Measurements from ENCODE around the gene CD300LF. TPM values are rescaled to one million over a fixed set of nuclear protein-coding genes. Genes with fewer than 3 reads are reported as not detected.

The CD300LF gene
- not detected for polyA plus RNA-seq (2013, experiment 1 of 2)
- not detected for polyA plus RNA-seq (2013, experiment 2 of 2)

DNA sequence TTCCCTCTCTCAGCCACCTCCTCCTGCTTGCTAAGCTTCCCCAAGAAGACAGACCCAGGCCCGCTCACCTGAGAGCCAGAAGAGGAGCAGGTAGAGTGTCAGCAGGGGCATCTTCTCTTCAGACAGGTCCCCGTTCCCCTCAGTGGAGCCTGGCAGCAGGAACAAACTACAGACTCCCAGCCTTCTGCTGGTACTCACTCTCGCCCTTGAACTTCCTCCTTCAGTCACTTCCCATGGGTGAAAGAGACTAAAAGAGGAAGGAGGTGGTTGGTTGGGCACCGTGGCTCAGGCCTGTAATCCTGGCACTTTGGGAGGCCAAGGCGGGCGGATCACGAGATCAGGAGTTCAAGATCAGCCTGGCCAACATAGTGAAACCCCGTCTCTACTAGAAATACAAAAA is at the start of gene CD300LF:
Gene CD300LF, minus strand, starts transcription at position 168 of the 400 bp plus-strand sequence. Its CDS starts 57 bp downstream, at position 111.
- Histone ChIP-seq H3K36me3 (ENCODE audit: control insufficient read depth, insufficient read depth, low read length) (no peaks in the 10 kb centered on the region), H3K4me1 (ENCODE audit: control insufficient read depth, insufficient read depth, low read length, poor library complexity, severe bottlenecking) (no peaks in the 10 kb centered on the region), H3K27ac (ENCODE audit: low read depth, low read length, severe bottlenecking) (no peak within 1 kb of the TSS), H3K9me3 (ENCODE audit: control insufficient read depth, low read length) (no peaks in the 10 kb centered on the region), H3K4me3 (ENCODE audit: extremely low read depth, insufficient read depth, low read length, poor library complexity, severe bottlenecking) (no peak within 1 kb of the TSS)
- 60 to 96% methylated on average over 2 to 3 of the region's 8 CpGs for WGBS, 2 experiments (ENCODE audit: insufficient coverage in 2 of 2)

DNA sequence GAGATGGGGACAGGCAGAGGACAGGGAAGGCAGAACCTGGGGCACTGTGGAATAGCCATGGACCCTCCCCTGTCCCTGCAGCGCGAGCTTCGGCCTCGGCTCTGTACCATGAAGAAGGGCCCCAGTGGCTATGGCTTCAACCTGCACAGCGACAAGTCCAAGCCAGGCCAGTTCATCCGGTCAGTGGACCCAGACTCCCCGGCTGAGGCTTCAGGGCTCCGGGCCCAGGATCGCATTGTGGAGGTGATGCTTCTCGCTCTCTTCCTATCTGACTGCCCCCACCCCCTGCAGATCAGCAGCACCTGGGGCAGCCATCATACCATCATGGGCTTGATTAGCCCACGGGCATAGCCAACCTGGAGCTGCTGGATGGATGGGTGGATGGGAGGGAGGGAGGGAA is 49.2 kb upstream of the CD300LF start:
- H3K27ac ChIP-seq (ENCODE audit: low read depth, low read length, severe bottlenecking), result no peak overlapping the region
- H3K4me3 ChIP-seq (ENCODE audit: extremely low read depth, insufficient read depth, low read length, poor library complexity, severe bottlenecking), result no peak overlapping the region
- peaks cover 44% of the 10 kb centered on the region for H3K4me1 ChIP-seq (ENCODE audit: control insufficient read depth, insufficient read depth, low read length, poor library complexity, severe bottlenecking)
- no peaks in the 10 kb centered on the region for H3K9me3 ChIP-seq (ENCODE audit: control insufficient read depth, low read length)
- WGBS, 2 experiments (ENCODE audit: insufficient coverage in 2 of 2), result 92 to 96% methylated on average over 9 to 10 of the region's 11 CpGs
- peaks cover 30% of the 10 kb centered on the region for H3K36me3 ChIP-seq (ENCODE audit: control insufficient read depth, insufficient read depth, low read length)

DNA sequence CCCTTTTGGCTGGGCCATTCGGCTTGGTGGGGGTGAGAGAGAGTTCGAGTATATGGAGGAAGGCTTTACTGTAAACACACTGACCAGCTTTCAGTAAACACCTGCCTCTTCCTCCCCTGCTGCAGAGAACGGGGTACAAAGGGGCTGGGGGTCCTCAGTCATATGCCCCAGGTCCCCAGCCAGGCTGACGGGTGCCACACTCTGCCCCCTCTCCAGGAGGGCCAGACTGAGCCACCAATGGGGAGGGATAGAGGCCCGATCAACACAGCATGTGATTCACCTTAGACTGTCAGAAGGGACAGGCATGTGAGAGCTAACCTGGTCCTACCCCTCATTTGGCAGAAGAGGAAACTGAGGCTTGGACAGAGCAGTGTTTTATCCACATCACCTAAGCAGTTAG is 48.7 kb upstream of the CD300LF start:
- Histone ChIP-seq H3K27ac (ENCODE audit: low read depth, low read length, severe bottlenecking) (no peak overlapping the region), H3K9me3 (ENCODE audit: control insufficient read depth, low read length) (no peaks in the 10 kb centered on the region), H3K4me1 (ENCODE audit: control insufficient read depth, insufficient read depth, low read length, poor library complexity, severe bottlenecking) (peaks cover 46% of the 10 kb centered on the region), H3K36me3 (ENCODE audit: control insufficient read depth, insufficient read depth, low read length) (peaks cover 25% of the 10 kb centered on the region), H3K4me3 (ENCODE audit: extremely low read depth, insufficient read depth, low read length, poor library complexity, severe bottlenecking) (no peak overlapping the region)
- WGBS, 2 experiments (ENCODE audit: insufficient coverage in 2 of 2), result 87 to 88% methylated on average over 2 to 4 of the region's 5 CpGs

DNA sequence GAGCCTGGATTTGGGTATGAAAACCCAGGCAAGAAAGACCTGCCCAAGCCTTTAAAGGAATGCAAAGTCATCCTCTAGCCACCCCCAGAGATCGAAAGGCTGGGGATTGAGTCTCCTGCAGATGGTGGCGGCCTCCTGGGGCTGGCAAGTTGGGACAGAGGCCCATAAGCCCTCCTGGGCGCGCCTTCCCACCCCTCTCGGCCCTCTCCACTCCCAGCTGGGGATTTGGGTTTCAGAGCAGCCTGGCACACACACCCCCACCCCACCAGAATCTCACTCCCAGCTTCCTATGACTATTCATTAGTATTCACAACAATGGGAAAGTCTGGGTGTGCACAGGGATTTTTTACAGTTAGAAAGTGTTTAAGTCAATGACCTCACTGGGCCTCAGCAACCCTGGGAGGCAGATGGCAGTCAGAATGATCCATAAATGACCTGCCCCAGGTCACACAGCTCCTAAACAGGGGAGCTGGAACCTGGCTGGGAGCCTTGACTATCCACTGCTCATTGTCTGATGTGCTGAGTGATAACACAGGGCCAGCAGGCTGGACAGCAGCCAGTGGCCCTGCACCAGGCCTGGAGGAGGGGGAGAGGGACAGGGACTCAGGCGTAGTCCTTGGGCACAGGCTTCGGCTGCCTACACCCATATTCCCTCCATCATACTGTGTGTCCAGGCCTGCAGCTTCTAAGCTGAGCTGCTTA is 47.8 kb upstream of the CD300LF start:
- Histone ChIP-seq H3K36me3 (ENCODE audit: control insufficient read depth, insufficient read depth, low read length) (peaks cover 17% of the 10 kb centered on the region), H3K4me3 (ENCODE audit: extremely low read depth, insufficient read depth, low read length, poor library complexity, severe bottlenecking) (no peak overlapping the region), H3K27ac (ENCODE audit: low read depth, low read length, severe bottlenecking) (peak overlapping the region; percentile 67)

DNA sequence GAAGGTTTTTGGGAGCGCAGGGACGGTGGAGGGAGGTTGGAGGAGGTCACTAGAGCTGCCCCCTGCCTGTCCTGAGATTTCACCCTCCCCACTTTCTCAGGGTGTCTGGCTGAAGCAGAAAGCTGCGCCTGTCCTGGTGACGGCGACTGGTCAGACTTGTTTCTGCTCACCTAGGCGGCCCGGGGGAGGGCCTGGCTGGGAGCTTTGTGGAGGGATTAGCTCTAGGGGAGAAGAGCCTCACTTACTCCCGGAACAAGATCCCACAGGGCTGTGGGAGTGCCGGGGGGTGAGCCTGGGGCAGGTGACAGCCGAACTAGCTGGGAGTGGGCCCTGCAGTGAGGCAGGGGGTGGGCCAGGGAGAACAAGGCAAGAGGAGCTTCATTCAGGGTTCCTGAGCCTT is 47.2 kb upstream of the CD300LF start:
- no peaks in the 10 kb centered on the region for H3K9me3 ChIP-seq (ENCODE audit: control insufficient read depth, low read length)
- peak overlapping the region; percentile 67 for H3K27ac ChIP-seq (ENCODE audit: low read depth, low read length, severe bottlenecking)
- peaks cover 46% of the 10 kb centered on the region for H3K4me1 ChIP-seq (ENCODE audit: control insufficient read depth, insufficient read depth, low read length, poor library complexity, severe bottlenecking)
- WGBS, 2 experiments (ENCODE audit: insufficient coverage in 2 of 2), result 69 to 80% methylated on average over 5 to 6 of the region's 10 CpGs
- no peak overlapping the region for H3K4me3 ChIP-seq (ENCODE audit: extremely low read depth, insufficient read depth, low read length, poor library complexity, severe bottlenecking)
- peaks cover 14% of the 10 kb centered on the region for H3K36me3 ChIP-seq (ENCODE audit: control insufficient read depth, insufficient read depth, low read length)

More for the DNA sequence above, 47.8 kb upstream of the CD300LF start:
- Histone ChIP-seq H3K4me1 (ENCODE audit: control insufficient read depth, insufficient read depth, low read length, poor library complexity, severe bottlenecking) (peaks cover 46% of the 10 kb centered on the region), H3K9me3 (ENCODE audit: control insufficient read depth, low read length) (no peaks in the 10 kb centered on the region)
- 65% methylated on average over 6 of the region's 7 CpGs; no CpG with 5 or more reads in 1 of the 2 experiments for WGBS, 2 experiments (ENCODE audit: insufficient coverage in 2 of 2)

DNA sequence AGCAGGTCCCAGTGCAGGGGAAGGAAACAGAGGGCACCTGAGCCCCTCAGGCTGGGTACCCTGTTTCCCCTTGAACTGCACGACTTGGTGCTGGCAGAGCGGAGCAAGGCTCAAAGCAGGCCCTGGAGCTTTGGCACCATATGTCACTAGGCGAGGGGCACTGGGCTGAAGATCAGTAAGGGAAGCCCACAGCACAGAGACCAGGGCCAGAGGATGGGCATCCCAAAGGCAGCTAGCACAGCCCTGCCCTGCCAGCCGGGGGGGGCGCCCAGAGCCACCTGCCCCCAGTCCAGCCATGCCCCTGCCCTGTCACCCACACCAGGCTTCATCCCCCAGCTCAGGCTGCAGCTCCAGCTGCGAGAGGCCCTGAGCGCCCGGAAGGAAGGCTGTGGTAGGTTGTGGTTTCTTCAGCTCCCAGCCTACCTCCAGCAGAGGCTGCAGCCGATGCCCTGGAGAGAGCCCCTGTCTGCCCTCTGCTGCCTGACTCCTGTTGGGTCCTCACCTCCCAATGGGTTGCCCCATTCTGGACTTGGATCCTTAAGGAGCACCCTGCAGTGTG is 46.6 kb upstream of the CD300LF start:
- Histone ChIP-seq H3K9me3 (ENCODE audit: control insufficient read depth, low read length) (no peaks in the 10 kb centered on the region), H3K4me1 (ENCODE audit: control insufficient read depth, insufficient read depth, low read length, poor library complexity, severe bottlenecking) (peaks cover 46% of the 10 kb centered on the region), H3K36me3 (ENCODE audit: control insufficient read depth, insufficient read depth, low read length) (peaks cover 14% of the 10 kb centered on the region), H3K4me3 (ENCODE audit: extremely low read depth, insufficient read depth, low read length, poor library complexity, severe bottlenecking) (no peak overlapping the region), H3K27ac (ENCODE audit: low read depth, low read length, severe bottlenecking) (no peak overlapping the region)
- WGBS, 2 experiments (ENCODE audit: insufficient coverage in 2 of 2), result 87 to 97% methylated on average over 3 to 4 of the region's 9 CpGs

DNA sequence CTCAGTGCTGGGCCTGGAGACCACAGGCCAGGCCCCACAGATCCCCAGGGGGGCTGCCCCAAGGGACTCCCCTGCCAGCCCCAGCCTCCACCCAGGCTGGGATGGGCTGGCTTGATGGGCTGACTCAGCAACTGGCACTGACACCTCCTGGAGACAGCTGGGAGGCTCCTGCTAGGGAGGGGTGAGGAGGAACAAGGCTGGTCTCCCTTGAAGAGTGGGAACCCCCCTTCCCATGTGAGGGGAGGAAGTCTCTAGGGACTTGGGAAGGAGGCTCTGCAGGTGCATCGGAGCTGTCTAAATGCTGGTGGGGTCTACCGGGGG is 46.1 kb upstream of the CD300LF start:
- WGBS, 2 experiments (ENCODE audit: insufficient coverage in 2 of 2), result 67 to 100% methylated on average over 1 to 2 of the region's 2 CpGs
- H3K4me1 ChIP-seq (ENCODE audit: control insufficient read depth, insufficient read depth, low read length, poor library complexity, severe bottlenecking), result peaks cover 46% of the 10 kb centered on the region
- H3K9me3 ChIP-seq (ENCODE audit: control insufficient read depth, low read length), result no peaks in the 10 kb centered on the region
- no peak overlapping the region for H3K27ac ChIP-seq (ENCODE audit: low read depth, low read length, severe bottlenecking)
- no peak overlapping the region for H3K4me3 ChIP-seq (ENCODE audit: extremely low read depth, insufficient read depth, low read length, poor library complexity, severe bottlenecking)
- H3K36me3 ChIP-seq (ENCODE audit: control insufficient read depth, insufficient read depth, low read length), result peaks cover 19% of the 10 kb centered on the region

DNA sequence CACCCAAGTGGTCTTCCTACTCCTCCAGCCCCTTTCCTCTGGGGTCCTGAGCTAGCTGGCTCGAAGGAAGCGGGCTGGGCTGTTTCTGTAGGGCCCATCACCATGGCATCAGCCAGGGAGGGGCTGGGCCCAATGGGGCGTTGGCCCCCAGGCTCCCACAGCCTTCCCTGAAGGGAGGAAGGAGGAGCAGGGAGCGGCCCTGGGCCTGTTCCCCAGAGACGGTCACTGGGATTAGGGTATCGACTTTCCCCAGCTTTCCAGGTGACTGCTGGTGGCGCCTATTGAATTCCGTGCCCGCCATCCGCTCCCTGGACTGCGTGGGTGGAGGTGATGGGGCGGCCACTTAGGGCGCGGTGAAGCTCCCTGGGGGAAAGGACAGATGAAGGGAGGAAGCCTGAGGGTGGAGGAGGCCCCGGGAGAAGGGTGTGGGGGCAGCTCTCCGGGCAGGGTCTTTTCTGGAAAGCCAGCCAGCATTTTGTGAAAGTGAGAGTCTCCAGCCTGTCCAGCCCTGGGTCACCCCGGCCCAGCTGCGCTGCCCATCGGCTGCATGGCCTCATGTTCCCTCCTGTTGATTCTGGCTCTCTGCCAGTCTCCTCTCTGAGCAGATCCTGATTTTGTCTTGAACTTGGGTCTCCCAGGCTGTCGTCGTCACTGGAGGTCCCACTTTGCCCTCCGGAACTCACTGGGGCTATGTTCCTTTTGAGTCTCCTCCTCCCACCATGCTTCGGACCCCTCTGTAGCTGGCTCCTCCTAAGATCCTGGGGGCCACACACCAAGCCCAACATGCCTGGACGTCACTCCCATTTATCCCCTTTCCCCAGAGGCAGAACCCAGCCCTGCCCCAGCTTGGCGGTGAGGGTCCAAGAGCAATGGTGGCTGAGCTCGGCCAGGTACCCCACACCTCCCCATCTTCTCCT is 45.5 kb upstream of the CD300LF start:
- WGBS, 2 experiments (ENCODE audit: insufficient coverage in 2 of 2), result 93 to 97% methylated on average over 7 to 23 of the region's 26 CpGs
- Histone ChIP-seq H3K4me1 (ENCODE audit: control insufficient read depth, insufficient read depth, low read length, poor library complexity, severe bottlenecking) (peaks cover 42% of the 10 kb centered on the region), H3K27ac (ENCODE audit: low read depth, low read length, severe bottlenecking) (no peak overlapping the region)

DNA sequence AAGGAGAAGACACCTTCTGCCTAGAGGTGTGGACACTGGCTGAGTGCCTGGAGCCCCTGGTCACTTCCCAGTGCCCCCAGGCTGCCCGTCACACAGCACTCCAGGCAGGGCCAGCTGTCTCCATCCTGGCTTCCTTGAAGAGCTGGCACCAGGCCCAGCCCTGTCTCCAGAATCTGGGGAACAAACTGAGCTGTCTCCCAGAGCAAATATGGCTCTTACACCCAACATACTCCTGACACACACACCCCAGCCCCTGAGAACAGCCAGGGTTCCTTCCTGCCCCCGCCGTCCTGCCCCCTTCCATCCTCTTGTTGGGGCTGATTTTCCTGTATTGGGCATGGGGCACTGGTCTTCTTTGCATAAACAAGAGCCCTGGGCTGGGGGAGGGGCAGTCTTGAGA is 44.8 kb upstream of the CD300LF start:
- no peak overlapping the region for H3K27ac ChIP-seq (ENCODE audit: low read depth, low read length, severe bottlenecking)
- H3K4me3 ChIP-seq (ENCODE audit: extremely low read depth, insufficient read depth, low read length, poor library complexity, severe bottlenecking), result no peak overlapping the region
- H3K36me3 ChIP-seq (ENCODE audit: control insufficient read depth, insufficient read depth, low read length), result peaks cover 28% of the 10 kb centered on the region
- no peaks in the 10 kb centered on the region for H3K9me3 ChIP-seq (ENCODE audit: control insufficient read depth, low read length)
- WGBS, 2 experiments (ENCODE audit: insufficient coverage in 2 of 2), result 86 to 100% methylated on average over 1 to 2 of the region's 3 CpGs
- H3K4me1 ChIP-seq (ENCODE audit: control insufficient read depth, insufficient read depth, low read length, poor library complexity, severe bottlenecking), result peaks cover 41% of the 10 kb centered on the region

More for the DNA sequence above, 45.5 kb upstream of the CD300LF start:
- H3K9me3 ChIP-seq (ENCODE audit: control insufficient read depth, low read length), result no peaks in the 10 kb centered on the region
- peaks cover 21% of the 10 kb centered on the region for H3K36me3 ChIP-seq (ENCODE audit: control insufficient read depth, insufficient read depth, low read length)
- H3K4me3 ChIP-seq (ENCODE audit: extremely low read depth, insufficient read depth, low read length, poor library complexity, severe bottlenecking), result no peak overlapping the region

DNA sequence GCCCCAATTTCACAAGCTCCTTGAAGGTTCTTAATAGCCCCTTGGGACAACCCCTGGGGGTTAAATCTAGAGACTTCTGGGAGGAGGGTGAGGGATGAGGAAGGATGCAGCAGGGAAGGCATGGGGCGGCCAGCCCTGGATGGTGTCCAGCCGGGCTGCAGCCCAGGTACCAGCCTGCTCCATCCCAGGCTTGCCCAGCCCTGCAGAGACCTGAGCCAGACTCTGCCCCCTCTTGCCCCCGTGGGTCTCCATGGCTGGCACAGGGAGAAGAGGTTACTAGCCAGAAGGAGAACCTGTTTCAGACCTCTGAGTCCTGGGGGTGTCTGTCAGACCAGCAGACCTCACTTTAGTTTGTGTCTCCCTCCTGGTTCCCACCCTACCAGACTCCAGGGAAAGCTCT is 44.2 kb upstream of the CD300LF start:
- Histone ChIP-seq H3K4me3 (ENCODE audit: extremely low read depth, insufficient read depth, low read length, poor library complexity, severe bottlenecking) (no peak overlapping the region), H3K27ac (ENCODE audit: low read depth, low read length, severe bottlenecking) (no peak overlapping the region), H3K36me3 (ENCODE audit: control insufficient read depth, insufficient read depth, low read length) (peaks cover 32% of the 10 kb centered on the region), H3K4me1 (ENCODE audit: control insufficient read depth, insufficient read depth, low read length, poor library complexity, severe bottlenecking) (peaks cover 41% of the 10 kb centered on the region), H3K9me3 (ENCODE audit: control insufficient read depth, low read length) (no peaks in the 10 kb centered on the region)
- 91 to 100% methylated on average over 1 to 3 of the region's 3 CpGs for WGBS, 2 experiments (ENCODE audit: insufficient coverage in 2 of 2)

All from mesodermal cell (in vitro differentiated cells).